HuH-7 (cell line): ENCODE data around the gene HCK.

Experiments
- DNase-seq: peaks from one replicate; pipeline ENCODE4 v3.0.0; 2011; ENCODE audit warnings: low spot score

Gene HCK

DNA sequence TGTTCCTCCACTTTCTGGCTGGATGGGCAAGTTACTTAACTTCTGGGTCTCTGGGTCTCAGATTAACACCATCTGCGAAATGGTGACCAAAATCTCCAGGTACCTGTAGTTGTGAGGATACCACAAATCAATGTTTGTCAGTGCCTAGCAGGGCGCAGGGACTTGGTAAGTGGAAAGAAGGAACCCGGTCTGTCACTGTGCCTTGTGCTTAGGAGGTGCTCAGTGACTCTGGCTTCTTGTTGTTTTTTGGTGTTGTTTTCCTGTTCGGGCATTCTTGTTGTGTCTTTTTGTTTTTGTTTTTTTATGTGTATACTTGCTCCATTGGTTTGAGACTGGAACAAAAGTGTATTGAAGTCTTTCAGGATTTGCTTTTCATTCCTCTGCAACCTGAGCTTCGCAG, 75.3 kb downstream of the HCK start:
- no peak for DNase-seq

DNA sequence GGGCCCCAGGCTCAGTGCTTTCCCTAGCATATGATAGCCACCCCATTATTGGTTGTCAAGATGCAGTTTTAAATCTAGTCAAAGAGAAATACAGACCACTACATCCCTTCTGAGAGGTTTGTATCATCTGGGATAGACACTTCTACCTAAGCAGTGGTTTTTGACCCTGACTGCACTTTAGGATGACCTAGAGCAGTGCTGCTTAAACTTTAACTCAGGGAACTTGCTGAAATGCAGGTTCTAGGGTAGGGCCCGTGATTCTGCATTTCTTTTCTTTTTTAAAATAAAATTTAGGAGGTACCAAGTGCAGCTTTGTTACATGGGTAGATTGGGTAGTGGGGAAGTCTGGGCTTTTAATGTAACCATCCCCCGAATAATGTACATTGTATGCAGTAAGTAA, 76.1 kb downstream of the HCK start:
- no peak for DNase-seq

DNA sequence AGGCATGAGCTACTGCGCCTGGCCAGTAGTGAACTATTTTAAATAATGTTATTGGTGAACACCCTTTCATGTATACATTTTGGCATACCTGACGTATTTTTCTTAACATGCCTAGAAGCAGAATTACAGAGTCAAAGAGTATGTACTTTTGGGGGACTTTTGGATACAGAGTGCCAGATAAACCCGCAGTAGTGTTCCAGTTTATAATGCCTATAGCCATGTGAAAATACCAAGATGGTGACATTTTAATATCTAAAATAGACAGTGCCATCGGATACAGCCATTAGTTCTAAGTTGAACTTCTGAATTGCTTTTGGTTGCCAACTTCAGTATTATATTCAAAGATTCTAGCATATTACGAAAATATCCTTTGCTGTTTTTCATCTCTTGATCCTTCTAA, 77.8 kb downstream of the HCK start:
- no peak for DNase-seq

DNA sequence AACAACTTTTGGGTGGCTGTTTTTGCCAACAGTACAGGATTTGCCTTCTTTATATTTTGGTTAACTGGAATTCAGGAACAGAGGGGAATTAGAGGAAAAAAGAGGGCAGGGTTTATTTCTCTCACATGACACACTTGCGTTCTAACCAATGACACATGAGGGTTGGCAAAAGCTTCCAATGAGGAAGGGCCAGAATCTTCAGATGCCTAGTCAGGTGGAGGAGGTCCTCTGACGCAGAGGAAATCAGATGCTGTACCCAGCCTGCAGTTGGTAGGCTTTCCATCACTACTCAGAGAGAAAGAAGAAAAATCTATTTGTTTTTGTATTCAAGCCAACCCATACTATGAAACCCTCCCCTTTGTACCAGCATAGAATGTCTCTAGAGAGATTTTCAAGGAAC, 78.3 kb downstream of the HCK start:
- no peak for DNase-seq

DNA sequence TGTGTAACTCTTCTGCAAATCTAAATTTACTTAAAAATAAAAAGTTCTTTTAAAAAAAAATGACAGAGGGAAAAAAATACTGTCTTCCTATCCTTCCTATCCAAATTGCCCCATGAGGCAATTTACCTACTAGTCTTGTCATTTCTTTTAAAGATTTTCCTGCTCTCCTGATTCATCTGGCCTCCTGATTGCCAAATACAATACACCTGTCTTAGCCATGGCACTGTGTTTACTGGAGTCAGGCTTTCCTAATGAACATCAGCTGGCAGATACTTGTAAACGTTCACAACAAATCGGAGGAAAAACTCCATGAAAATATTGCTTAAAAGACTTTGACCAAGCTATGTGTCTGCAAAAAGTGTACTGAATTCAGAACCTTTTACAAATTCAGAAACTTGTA, 78.9 kb downstream of the HCK start:
- DNase-seq, result no peak

DNA sequence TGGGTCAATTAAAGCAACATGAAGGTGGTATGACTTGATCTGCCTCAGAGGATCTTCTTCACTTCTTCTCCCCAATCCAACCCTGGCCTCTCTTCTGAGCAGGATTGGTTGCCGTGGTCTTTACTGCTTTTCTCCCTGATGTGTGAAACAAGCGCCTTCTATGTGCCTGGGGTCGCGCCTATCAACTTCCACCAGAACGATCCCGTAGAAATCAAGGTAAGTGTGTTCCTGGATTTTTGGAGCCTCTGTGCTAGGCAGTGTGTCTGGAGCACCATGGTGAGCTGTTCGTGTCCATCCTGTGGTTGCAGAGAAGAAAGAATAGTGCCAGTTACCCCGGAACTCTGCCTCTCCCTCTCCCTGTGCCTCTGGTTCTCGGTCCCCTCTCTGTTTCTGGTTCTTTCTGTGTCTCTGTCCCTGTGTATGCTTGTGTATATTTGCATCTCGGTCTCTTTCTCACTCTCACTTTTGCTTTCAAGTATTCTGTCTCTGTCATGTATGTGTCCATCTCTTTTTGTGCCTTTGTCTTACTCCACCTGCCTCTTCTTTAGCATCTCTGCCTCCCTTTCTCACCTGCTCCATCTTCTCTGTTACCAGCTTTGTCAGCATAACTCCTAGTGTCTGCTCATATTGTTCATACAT, 81.0 kb downstream of the HCK start:
- no peak for DNase-seq

DNA sequence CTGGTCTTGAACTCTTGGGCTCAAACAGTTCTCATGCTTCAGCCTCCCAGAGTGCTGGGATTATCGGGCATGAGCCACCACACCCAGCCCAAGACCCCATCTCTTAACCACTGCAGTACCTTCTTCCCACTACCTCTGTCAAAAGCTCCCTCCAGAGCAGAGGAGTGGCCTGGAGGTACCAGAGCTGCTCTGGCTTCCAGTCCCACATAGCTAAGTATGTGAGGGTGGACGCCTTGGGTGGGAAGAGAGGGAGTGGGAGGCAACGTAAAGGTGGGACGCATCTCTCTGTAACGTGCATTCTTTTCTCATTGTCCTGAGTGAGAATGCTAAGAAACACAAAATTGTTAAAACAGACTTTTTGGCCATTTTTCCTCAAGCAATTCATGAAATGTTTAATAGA, 82.0 kb downstream of the HCK start:
- no peak for DNase-seq

DNA sequence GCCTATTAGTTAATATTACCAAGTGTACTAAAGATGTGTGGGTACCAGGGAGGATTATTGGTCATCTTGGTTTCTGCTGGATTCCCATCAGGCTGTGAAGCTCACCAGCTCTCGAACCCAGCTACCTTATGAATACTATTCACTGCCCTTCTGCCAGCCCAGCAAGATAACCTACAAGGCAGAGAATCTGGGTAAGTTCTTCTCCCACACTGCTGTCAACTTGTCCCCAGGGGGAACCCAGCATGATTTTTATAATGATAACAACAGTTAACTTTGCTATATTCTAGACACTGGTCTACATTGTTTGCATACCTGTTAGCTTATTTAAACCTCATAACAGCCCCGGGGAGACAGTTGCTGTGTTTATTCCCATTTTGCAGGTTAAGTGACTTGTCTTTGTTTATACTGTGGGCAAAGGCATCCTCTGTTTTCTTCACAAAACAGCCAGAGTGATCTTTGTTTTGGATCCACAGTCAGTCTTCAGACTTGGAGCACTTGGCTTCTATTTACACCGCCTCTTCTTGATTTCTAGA, 84.0 kb downstream of the HCK start:
- DNase-seq, result no peak

DNA sequence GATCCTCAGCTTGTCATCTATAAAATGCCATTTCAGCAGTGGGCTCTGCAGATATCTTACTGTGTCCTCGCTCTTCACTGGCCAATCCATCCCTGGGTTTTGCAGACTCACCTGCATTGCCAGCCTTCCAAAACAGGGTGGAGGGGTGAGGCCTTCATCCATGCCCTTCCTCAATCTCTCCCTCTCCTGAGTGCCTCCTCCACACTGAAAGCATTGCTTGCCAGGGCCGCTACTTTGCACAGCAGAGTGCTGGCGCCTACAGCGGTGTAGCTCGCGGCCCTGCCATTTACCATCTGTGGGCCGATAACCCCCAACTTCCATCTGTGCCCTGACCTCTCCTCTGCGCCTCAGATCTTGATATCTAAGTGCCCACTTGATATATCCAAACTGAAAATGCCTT, 86.9 kb downstream of the HCK start:
- no peak for DNase-seq

DNA sequence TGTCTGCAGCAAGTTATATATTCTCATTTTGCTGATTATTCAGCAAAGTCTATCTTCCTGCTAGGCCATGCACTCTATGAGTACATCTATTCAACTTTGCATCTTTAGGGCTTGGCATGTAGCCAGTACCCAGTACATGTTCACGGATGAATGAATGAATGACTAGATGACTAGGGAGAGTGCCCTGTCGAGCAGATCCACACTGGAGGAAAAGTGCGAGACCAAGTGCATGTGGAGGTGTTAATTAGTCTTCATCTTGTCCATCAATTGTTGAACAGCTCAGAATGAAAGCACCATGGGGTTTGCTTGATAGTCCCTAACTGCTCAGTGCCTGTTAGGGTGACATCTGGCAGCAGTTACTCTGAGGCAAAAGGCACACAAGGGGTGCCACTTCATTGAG, 87.9 kb downstream of the HCK start:
- no peak for DNase-seq

DNA sequence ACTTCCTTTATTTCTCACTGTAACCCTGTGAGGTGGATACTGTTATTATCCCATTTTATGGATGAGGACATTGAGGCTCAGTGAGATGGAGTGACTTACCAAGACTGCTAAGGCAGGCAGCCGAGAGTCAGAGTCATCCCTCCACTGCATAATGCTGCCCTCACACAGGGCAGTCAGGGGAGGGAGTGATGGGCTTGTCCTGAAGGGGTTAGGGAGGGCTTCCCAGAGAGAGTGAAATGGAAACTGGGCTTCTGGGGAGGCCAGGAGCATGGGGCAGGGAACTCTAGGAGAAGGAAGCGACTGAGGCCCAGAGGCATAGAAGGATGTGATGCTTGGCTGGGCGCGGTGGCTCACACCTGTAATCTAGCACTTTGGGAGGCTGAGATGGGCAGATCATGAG, 88.6 kb downstream of the HCK start:
- no peak for DNase-seq

DNA sequence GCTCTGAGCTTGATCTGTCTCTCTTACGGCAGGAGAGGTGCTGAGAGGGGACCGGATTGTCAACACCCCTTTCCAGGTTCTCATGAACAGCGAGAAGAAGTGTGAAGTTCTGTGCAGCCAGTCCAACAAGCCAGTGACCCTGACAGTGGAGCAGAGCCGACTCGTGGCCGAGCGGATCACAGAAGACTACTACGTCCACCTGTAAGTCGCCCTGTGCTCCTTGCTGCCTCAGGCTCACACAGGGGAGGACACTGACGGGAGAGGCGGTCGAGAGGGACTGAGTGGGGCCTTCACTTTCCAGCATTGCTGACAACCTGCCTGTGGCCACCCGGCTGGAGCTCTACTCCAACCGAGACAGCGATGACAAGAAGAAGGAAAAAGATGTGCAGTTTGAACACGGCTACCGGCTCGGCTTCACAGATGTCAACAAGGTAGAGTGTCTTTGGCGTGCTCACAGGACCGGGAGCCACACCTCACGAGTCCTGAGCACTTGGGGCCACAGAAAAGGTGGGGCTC, 89.5 kb downstream of the HCK start:
- DNase-seq, result no peak

DNA sequence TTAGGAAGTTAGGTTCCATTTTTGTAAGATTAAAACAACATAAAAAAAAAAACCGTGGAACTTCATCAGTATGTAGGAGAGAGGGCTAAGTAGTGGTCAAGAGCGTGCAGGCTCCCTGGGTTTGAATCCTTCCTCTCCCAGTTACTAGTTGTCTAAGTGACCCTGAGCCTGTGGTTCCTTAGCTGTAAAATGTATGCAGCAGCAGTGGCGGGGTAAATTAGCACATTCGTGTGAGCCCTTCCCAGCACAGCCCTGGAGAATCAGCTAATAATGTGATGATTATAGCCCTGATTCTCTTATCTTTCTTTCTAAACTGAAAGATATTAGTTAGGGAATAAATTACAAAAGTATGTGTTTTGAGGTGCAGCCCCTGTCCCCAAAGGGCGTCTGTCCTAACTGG, 90.0 kb downstream of the HCK start:
- DNase-seq, result no peak

DNA sequence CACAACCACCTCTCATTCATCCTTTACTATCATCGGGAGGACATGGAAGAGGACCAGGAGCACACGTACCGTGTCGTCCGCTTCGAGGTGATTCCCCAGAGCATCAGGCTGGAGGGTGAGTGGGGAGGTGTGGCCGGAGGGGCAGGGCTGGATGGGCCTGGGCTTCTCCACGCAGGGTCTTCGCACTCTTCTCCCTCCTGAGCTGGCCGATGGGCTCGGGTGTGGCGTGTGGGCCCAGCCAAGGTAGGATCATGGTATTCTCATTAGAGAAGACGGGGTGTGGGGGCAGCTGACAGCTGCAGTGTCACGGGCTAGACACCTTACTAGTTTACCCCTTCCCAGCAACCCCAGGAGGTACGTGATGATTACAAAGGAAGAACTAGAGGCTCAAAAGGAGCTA, 90.9 kb downstream of the HCK start:
- no peak for DNase-seq

DNA sequence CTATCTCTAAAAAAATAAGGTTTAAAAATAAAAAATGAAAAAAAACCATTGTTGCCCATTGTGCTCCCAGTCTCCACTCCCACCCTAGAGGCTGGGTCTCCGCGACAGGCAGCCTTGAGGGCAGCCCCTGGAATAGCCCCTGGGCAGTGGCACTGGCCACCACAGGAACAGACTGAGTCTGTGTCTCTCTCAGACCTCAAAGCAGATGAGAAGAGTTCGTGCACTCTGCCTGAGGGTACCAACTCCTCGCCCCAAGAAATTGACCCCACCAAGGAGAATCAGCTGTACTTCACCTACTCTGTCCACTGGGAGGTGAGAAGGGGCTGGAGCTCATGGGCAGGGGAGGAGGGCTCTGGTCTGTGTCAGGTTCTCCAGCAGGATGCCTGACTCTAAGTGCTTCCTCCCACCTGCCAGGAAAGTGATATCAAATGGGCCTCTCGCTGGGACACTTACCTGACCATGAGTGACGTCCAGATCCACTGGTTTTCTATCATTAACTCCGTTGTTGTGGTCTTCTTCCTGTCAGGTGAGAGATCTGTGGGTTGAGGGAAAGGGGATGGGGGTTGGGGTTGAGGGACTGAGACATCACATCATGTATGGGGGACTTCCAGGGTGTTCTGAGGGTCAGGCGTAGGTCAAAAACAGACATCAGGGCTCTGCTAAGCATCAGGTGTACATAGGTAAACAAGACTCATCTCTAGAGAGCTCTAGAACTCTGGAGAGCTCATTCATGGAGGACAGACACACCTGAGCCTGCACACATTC, 93.0 kb downstream of the HCK start:
- DNase-seq, result no peak

DNA sequence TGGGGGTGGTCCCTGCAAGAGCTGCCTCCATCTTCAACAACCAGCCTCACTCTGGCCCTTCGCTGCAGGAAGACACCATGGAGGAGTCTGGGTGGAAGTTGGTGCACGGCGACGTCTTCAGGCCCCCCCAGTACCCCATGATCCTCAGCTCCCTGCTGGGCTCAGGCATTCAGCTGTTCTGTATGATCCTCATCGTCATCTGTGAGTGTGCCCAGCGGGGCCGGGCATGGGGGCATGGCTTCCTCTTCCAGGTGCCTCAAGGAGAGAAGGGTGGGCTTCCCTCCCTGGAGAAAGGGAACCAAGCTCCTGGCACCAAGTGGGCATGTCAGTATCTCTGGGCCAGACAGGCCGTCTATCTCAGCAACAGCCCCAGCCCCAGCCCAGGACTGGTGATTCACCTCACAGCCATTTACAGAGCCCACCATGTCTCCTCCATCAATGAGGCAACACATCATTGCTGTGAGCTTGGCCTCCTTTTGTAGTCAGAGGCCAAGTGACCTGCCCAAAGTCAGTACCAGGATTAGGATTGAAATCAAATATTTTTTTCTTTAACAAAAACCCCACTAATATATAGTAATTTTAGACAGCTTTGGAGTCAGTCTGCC, 97.6 kb downstream of the HCK start:
- no peak for DNase-seq

DNA sequence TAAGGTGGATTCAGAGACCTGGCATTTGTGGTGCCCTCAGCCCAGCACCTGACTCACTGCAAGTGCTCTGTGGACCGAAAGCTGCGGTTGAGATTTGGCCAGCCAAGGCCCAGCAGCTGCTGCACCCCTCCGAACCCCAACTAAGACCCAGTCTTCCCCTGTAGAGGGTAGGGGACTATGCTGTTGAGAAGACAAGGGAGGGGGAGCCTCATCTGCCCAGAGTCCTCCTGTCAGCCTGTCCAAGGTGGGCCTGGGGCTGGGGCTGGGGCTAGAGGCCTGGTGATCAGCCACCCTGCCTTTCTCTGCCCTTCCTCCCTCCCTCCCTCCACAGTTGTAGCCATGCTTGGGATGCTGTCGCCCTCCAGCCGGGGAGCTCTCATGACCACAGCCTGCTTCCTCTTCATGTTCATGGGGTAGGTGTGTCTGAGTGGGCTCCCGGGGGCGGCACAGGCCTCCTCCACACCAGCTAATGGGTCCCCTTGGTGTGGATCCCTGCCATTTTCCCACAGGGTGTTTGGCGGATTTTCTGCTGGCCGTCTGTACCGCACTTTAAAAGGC, 98.3 kb downstream of the HCK start:
- DNase-seq, result no peak
